Ascending aorta (tissue), 2 donors: ENCODE measurements around the gene ARSI. TPM values are rescaled to one million over a fixed set of nuclear protein-coding genes. Genes with fewer than 3 reads are reported as not detected.

Experiments
- DNase-seq, 2 donors: peaks; one replicate each; pipeline ENCODE4 v3.0.0-alpha.2; 2019; ENCODE audit warnings: low spot score in 2 of 2
- H3K27ac ChIP-seq, 2 donors: fragments of 200-600 bp; sonication (generic); one replicate each; pipeline ENCODE4 v1.5.1; 2016 to 2017; ENCODE audit warnings: mild to moderate bottlenecking in 1 of 2
- H3K27me3 ChIP-seq: fragments of 200-600 bp; sonication (generic); one replicate; pipeline ENCODE4 v1.5.1; 2017
- H3K36me3 ChIP-seq, 2 donors: fragments of 200-600 bp; sonication (generic); one replicate each; pipeline ENCODE4 v1.5.1; 2016
- H3K4me1 ChIP-seq, 2 donors: fragments of 200-600 bp; sonication (generic); one replicate each; pipeline ENCODE4 v1.5.1; 2016 to 2017; ENCODE audit warnings: mild to moderate bottlenecking in 1 of 2
- H3K4me3 ChIP-seq, 2 donors: fragments of 200-600 bp; sonication (generic); one replicate each; pipeline ENCODE4 v1.5.1; 2016 to 2017; ENCODE audit warnings: mild to moderate bottlenecking in 1 of 2
- H3K9me3 ChIP-seq, 2 donors: fragments of 200-600 bp; sonication (generic); one replicate each; pipeline ENCODE4 v1.5.1; 2016
- intact Hi-C: fragments of 100-400 bp; cut with DNase I; formaldehyde crosslinking; loops from one replicate; pipeline ENCODE4 v1.15.1; 2023
- total RNA-seq: library from RNA; depleted of rRNA; stranded (reverse); fragments of >200 nt; gene quantifications from one replicate; pipeline ENCODE4 v1.1.0, GENCODE V29; 2016
- TF ChIP-seq, protein P1 (sequence below), 3 experiments: fragments of 200-600 bp in 2 of 3; fragments of 450-650 bp in 1 of 3; sonication (generic) in 2 of 3; IDR thresholded peaks; one replicate each; pipeline ENCODE4 v1.5.1; 2016 to 2019; ENCODE audit warnings: antibody characterized with exemption in 3 of 3, mild to moderate bottlenecking in 1 of 3, moderate library complexity in 1 of 3

The ARSI gene
- total RNA-seq, 1 donor from 2014 or later, result not detected

GRCh38 chr5:150346592-150346991, 43.9 kb upstream of the ARSI start:
- TF ChIP-seq, protein P1, sequence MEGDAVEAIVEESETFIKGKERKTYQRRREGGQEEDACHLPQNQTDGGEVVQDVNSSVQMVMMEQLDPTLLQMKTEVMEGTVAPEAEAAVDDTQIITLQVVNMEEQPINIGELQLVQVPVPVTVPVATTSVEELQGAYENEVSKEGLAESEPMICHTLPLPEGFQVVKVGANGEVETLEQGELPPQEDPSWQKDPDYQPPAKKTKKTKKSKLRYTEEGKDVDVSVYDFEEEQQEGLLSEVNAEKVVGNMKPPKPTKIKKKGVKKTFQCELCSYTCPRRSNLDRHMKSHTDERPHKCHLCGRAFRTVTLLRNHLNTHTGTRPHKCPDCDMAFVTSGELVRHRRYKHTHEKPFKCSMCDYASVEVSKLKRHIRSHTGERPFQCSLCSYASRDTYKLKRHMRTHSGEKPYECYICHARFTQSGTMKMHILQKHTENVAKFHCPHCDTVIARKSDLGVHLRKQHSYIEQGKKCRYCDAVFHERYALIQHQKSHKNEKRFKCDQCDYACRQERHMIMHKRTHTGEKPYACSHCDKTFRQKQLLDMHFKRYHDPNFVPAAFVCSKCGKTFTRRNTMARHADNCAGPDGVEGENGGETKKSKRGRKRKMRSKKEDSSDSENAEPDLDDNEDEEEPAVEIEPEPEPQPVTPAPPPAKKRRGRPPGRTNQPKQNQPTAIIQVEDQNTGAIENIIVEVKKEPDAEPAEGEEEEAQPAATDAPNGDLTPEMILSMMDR (IDR thresholded peaks at IDR 0.05), result no peak
- H3K4me1 ChIP-seq, result no peaks in the 10 kb centered on the region
- intact Hi-C loops, result no loop called here

DNA sequence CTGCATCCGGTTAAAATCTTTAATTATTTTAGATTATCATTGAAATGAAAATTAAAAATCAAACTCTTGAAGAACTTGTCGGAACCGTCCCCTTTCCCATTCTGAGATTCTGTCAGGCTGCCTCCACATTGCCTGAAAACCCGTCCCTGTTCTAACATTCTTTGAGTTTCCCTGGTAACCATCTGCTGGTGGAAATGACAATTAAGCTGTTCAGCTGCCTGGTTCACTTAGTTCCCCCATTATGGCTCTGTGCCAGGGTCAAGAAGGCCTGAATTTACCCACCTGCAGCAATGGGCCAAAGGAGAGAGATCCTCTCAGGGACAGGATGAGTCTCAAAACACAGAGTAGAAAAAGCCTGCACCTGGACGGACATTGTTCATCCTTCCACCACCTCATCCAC, 43.0 kb upstream of the ARSI start:
- TF ChIP-seq, protein P1 (IDR thresholded peaks at IDR 0.05), result no peak
- intact Hi-C loops, result no loop called here
- Histone ChIP-seq H3K36me3 (no peaks in the 10 kb centered on the region), H3K9me3 (no peaks in the 10 kb centered on the region), H3K27me3 (no peaks in the 10 kb centered on the region), H3K4me3 (no peak overlapping the region), H3K4me1 (no peaks in the 10 kb centered on the region), H3K27ac (no peak overlapping the region)
- DNase-seq, result no peak

More at GRCh38 chr5:150346592-150346991, 43.9 kb upstream of the ARSI start:
- Histone ChIP-seq H3K27ac (no peak overlapping the region), H3K9me3 (no peaks in the 10 kb centered on the region), H3K36me3 (no peaks in the 10 kb centered on the region), H3K27me3 (no peaks in the 10 kb centered on the region), H3K4me3 (no peak overlapping the region)
- no peak for DNase-seq

- no peak for DNase-seq
- H3K36me3 ChIP-seq, result no peaks in the 10 kb centered on the region
- TF ChIP-seq, protein P1 (IDR thresholded peaks at IDR 0.05), result no peak
- intact Hi-C loops, result no loop called here
- H3K27ac ChIP-seq, result no peak overlapping the region
- no peaks in the 10 kb centered on the region for H3K27me3 ChIP-seq
- H3K4me3 ChIP-seq, result no peak overlapping the region
- H3K9me3 ChIP-seq, result no peaks in the 10 kb centered on the region
- no peaks in the 10 kb centered on the region for H3K4me1 ChIP-seq
Observed at GRCh38 chr5:150343994-150344631, 41.4 kb upstream of the ARSI start.

- no peak for DNase-seq
- TF ChIP-seq, protein P1 (IDR thresholded peaks at IDR 0.05), result no peak
- Histone ChIP-seq H3K27me3 (no peaks in the 10 kb centered on the region), H3K4me3 (no peak overlapping the region), H3K9me3 (no peaks in the 10 kb centered on the region), H3K27ac (no peak overlapping the region), H3K4me1 (no peaks in the 10 kb centered on the region), H3K36me3 (no peaks in the 10 kb centered on the region)
- intact Hi-C loops, result no loop called here
Observed at GRCh38 chr5:150342583-150342982, 39.9 kb upstream of the ARSI start.

DNA sequence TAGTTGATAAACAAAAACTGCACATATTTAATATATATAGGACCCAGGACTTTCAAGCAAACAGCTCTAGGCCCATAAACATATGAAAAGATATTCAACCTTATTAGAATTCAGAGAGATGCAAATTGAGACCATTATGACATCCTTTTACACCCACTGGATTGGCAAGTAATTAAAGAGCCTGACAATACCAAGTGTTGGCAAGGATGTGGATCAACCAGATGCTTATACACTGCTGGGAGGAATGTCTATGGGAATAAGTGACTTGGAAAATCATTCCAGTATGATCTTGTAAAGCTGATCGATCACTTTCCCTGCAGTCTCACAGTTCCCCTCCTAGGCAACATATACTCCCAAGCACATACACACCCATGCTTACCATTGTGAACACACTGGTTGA, 39.3 kb upstream of the ARSI start:
- Histone ChIP-seq H3K27ac (no peak overlapping the region), H3K4me3 (no peak overlapping the region), H3K36me3 (no peaks in the 10 kb centered on the region), H3K4me1 (no peaks in the 10 kb centered on the region), H3K9me3 (no peaks in the 10 kb centered on the region), H3K27me3 (no peaks in the 10 kb centered on the region)
- intact Hi-C loops, result no loop called here
- TF ChIP-seq, protein P1 (IDR thresholded peaks at IDR 0.05), result no peak
- DNase-seq, result no peak

DNA sequence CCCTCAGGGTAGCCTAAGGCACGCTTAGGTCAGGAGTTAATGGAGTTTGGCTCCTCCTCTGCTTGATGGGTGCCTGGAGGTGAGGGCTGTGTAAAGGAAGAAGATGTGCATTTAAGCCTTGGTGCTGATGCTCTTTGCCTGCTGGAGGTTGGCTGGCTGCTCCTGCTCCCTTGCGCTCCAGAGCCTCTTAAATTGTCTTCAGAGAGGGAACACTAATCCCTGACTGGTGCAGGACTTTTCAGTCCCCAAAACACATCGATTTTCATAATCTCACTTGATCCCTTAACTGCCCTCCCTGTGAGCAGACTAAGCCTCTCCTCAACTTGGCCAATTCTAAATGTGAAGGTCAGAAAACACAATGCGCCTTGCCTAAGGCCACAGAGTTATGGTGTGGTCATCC, 38.6 kb upstream of the ARSI start:
- intact Hi-C loops, result no loop called here
- Histone ChIP-seq H3K27ac (no peak overlapping the region), H3K9me3 (no peaks in the 10 kb centered on the region), H3K4me1 (no peaks in the 10 kb centered on the region), H3K36me3 (no peaks in the 10 kb centered on the region), H3K4me3 (no peak overlapping the region), H3K27me3 (no peaks in the 10 kb centered on the region)
- TF ChIP-seq, protein P1 (IDR thresholded peaks at IDR 0.05), result no peak
- DNase-seq, result no peak
